ENCODE results near the gene DDN. TPM values are rescaled to one million over a fixed set of nuclear protein-coding genes. Genes with fewer than 3 reads are reported as not detected.

DDN gene
- total RNA-seq, 4 donors from 2014 or later = not detected

DNA sequence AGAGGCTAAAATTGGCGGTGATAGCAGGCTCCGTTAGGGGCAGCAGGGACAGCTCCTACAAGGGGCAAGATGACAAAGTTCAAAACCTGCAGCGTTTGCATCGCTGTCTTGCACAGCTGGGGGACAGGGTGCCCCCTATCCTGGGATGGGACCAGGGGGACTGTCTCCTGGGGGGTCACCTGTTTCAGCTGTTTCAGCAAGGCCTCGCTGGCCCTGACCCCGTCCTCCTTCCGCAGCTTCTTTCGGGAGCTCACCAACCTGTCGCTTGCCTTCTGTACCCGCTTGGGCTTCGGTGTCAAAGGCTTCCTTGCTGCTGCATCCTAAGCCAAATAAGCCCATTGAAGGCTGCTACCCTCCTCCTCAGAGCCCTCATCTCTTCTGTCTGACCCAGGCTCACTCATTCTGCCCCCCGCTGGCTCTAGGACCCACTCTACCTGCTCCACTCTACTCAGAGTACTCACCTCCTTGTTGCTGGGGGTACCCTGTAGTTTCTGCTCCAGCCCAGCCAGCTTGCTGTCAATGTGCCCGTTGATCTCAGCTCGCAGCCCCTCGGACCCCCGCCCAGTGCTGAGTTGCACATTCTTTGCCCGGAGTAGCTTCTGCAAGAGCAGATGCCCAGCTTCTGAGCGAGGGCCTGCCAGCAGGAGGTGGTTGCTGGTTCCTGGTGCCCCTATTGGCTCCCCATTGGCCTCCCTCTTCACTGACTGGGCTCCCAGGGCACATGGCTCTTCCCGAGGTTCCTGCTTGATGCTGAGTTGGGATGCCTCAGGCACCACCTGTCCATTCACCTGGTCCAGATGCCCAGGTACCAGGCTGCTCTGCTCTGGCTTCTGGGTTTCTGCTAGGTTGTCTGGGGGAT is 31.8 kb upstream of the DDN start:
- no peaks in the 10 kb centered on the region for H3K27me3 ChIP-seq
- H3K4me3 ChIP-seq = no peak overlapping the region
- peaks cover 0 to 93% of the 10 kb centered on the region in 2 donors for H3K36me3 ChIP-seq
- no peak for ATAC-seq
- TF ChIP-seq POLR2A (IDR thresholded peaks at IDR 0.05) (no peak), POLR2AphosphoS5 (IDR thresholded peaks at IDR 0.05) (no peak), CTCF (IDR thresholded peaks at IDR 0.05) (no peak), EP300 (IDR thresholded peaks at IDR 0.05) (no peak)
- peaks cover 0 to 22% (median 0%) of the 10 kb centered on the region in 3 donors for H3K4me1 ChIP-seq
- H3K9me3 ChIP-seq = no peaks in the 10 kb centered on the region
- H3K27ac ChIP-seq = peak overlapping the region in 1 of 4 donors; percentile 15
- 92 to 100% methylated on average over 4 to 14 of the region's 19 CpGs for WGBS, 2 donors (ENCODE audit: low coverage in 1 of 2)

GRCh38 chr12:49030119-49030518 is 30.9 kb upstream of the DDN start:
- Histone ChIP-seq H3K4me1 (peaks cover 0 to 22% (median 0%) of the 10 kb centered on the region in 3 donors), H3K4me3 (no peak overlapping the region), H3K9me3 (no peaks in the 10 kb centered on the region), H3K27ac (no peak overlapping the region), H3K27me3 (no peaks in the 10 kb centered on the region), H3K36me3 (peaks cover 0 to 94% of the 10 kb centered on the region in 2 donors)
- no peak for ATAC-seq
- 84 to 100% methylated on average over 1 to 6 of the region's 8 CpGs for WGBS, 2 donors (ENCODE audit: low coverage in 1 of 2)
- no peak for TF ChIP-seq POLR2A (IDR thresholded peaks at IDR 0.05)

GRCh38 chr12:49028666-49029275 is 29.6 kb upstream of the DDN start:
- Histone ChIP-seq H3K4me1 (peaks cover 0 to 15% (median 0%) of the 10 kb centered on the region in 3 donors), H3K36me3 (peaks cover 0 to 94% of the 10 kb centered on the region in 2 donors), H3K4me3 (no peak overlapping the region), H3K27ac (no peak overlapping the region), H3K27me3 (no peaks in the 10 kb centered on the region), H3K9me3 (no peaks in the 10 kb centered on the region)
- TF ChIP-seq POLR2AphosphoS5 (IDR thresholded peaks at IDR 0.05) (no peak), EP300 (IDR thresholded peaks at IDR 0.05) (no peak), CTCF (IDR thresholded peaks at IDR 0.05) (no peak), POLR2A (IDR thresholded peaks at IDR 0.05) (no peak)
- no peak for ATAC-seq
- WGBS, 2 donors (ENCODE audit: low coverage in 1 of 2) = 80 to 86% methylated on average over 2 to 7 of the region's 10 CpGs

- ATAC-seq = no peak
- H3K9me3 ChIP-seq = no peaks in the 10 kb centered on the region
- H3K27me3 ChIP-seq = no peaks in the 10 kb centered on the region
- H3K4me1 ChIP-seq = peaks cover 0 to 7% (median 0%) of the 10 kb centered on the region in 3 donors
- no peak overlapping the region for H3K27ac ChIP-seq
- WGBS, 2 donors (ENCODE audit: low coverage in 1 of 2) = 77 to 82% methylated on average over 5 to 7 of the region's 9 CpGs
- peaks cover 0 to 94% of the 10 kb centered on the region in 2 donors for H3K36me3 ChIP-seq
- no peak for TF ChIP-seq POLR2A (IDR thresholded peaks at IDR 0.05)
- TF ChIP-seq CTCF (IDR thresholded peaks at IDR 0.05) = no peak
- TF ChIP-seq POLR2AphosphoS5 (IDR thresholded peaks at IDR 0.05) = no peak
- no peak for TF ChIP-seq EP300 (IDR thresholded peaks at IDR 0.05)
- no peak overlapping the region for H3K4me3 ChIP-seq
Measured at GRCh38 chr12:49027846-49028555, 28.8 kb upstream of the DDN start.
